GM10266 (cell line): ENCODE results near the gene HOXB1.

ENCODE experiments used
- DNase-seq: peaks from one replicate; pipeline ENCODE4 v3.0.0; 2012; ENCODE audit errors: extremely low spot score
- CTCF ChIP-seq: IDR thresholded peaks from 2 replicates; pipeline ENCODE4 v1.5.1; 2012; ENCODE audit warnings: mild to moderate bottlenecking, low read depth; ENCODE audit not compliant: control insufficient read depth, insufficient read depth; ENCODE audit errors: missing control alignments

HOXB1 gene

GRCh38 chr17:48570325-48571023 is 39.7 kb upstream of the HOXB1 start:
- DNase-seq: no peak
- TF ChIP-seq CTCF: no peak

- DNase-seq: no peak
Measured at GRCh38 chr17:48569674-48570324, 39.0 kb upstream of the HOXB1 start.

GRCh38 chr17:48569240-48569582 is 38.4 kb upstream of the HOXB1 start:
- TF ChIP-seq CTCF: no peak
- DNase-seq: no peak

More at GRCh38 chr17:48569674-48570324, 39.0 kb upstream of the HOXB1 start:
- TF ChIP-seq CTCF: no peak

DNA sequence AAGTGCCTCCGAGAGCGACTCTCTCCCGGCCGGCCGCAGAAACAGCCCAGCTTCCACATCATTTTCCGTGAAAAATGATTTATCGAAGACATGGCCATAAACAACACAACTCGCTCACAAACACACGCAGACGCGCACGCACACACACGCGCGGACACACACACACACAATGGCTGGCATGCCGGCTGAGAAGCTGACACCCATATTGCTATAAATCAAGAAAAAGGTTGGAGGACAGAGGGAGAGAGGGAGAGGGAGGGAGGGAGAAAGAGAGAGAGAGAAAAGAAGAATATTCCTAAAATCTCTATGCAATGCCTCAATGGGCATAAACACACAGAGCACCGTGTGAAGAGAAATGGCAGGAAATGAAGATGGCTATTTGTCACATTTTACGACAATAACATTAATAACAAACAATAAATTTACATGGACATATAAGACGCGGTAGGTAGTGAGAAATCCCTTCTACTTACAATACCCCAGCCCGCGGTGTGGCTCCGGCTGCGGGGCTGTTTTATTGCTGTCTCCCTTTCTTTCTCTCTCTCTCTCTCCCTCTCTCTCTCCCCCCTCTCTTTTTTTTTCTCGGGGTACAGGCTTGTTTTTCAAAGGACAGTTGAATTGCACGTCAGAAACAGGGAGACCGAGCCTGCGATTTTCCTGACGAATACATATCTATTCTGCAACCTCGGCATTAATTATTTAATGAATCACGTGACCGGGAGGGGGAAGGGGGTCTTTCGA is 37.9 kb upstream of the HOXB1 start:
- no peak for TF ChIP-seq CTCF
- no peak for DNase-seq

GRCh38 chr17:48567646-48568354 is 37.0 kb upstream of the HOXB1 start:
- no peak for TF ChIP-seq CTCF

GRCh38 chr17:48567209-48567608 is 36.4 kb upstream of the HOXB1 start:
- DNase-seq: no peak
- no peak for TF ChIP-seq CTCF

More at GRCh38 chr17:48567646-48568354, 37.0 kb upstream of the HOXB1 start:
- no peak for DNase-seq
